Gastroesophageal sphincter (tissue), 4 donors: ENCODE measurements around the gene PPP2R3B. TPM values are rescaled to one million over a fixed set of nuclear protein-coding genes. Genes with fewer than 3 reads are reported as not detected.
A peak's percentile ranks its signal among the peaks of the same experiment; 100 is the strongest.

ENCODE experiments used
- ATAC-seq: fragments of 150-250 bp; one replicate; pipeline ENCODE4 v1.9.1; 2016; ENCODE audit warnings: mild to moderate bottlenecking, moderate library complexity
- H3K27ac ChIP-seq, 4 donors: fragments of 200-600 bp; sonication (generic) in 3 of 4; 1 replicate in 3 of 4; 2 replicates in 1 of 4; pipeline ENCODE4 v1.5.1; 2016 to 2019
- H3K27me3 ChIP-seq: fragments of 200-600 bp; sonication (generic); one replicate; pipeline ENCODE4 v1.5.1; 2019
- H3K36me3 ChIP-seq, 2 donors: fragments of 200-600 bp; sonication (generic); one replicate each; pipeline ENCODE4 v1.5.1; 2019; ENCODE audit warnings: control low read depth in 1 of 2
- H3K4me1 ChIP-seq, 3 donors: fragments of 200-600 bp; sonication (generic); 1 replicate in 2 of 3; 2 replicates in 1 of 3; pipeline ENCODE4 v1.5.1; 2016 to 2019; ENCODE audit warnings: control low read depth in 2 of 3
- H3K4me3 ChIP-seq, 2 donors: fragments of 200-600 bp; sonication (generic); one replicate each; pipeline ENCODE4 v1.5.1; 2019; ENCODE audit warnings: mild to moderate bottlenecking in 1 of 2, moderate library complexity in 1 of 2
- H3K9me3 ChIP-seq, 3 donors: fragments of 200-600 bp; sonication (generic); one replicate each; pipeline ENCODE4 v1.5.1; 2017 to 2019; ENCODE audit warnings: control low read depth in 2 of 3
- EP300 ChIP-seq: sonication (generic); formaldehyde crosslinking; IDR thresholded peaks from one replicate; pipeline ENCODE4 v1.6.1; 2017; ENCODE audit warnings: antibody characterized with exemption, mild to moderate bottlenecking
- POLR2A ChIP-seq, 2 donors: fragments of 450-650 bp; IDR thresholded peaks; one replicate each; pipeline ENCODE4 v1.6.1; 2017; ENCODE audit warnings: antibody characterized with exemption in 2 of 2, mild to moderate bottlenecking in 2 of 2, moderate library complexity in 1 of 2
- POLR2AphosphoS5 ChIP-seq: sonication (generic); formaldehyde crosslinking; IDR thresholded peaks from one replicate; pipeline ENCODE4 v1.6.1; 2017; ENCODE audit warnings: antibody characterized with exemption
- WGBS, 2 donors: methylation state at CpG; one replicate each; pipeline ENCODE4 v1.1.5; 2018; ENCODE audit warnings: low coverage in 1 of 2; 5-methylcytosine and 5-hydroxymethylcytosine counted together
- total RNA-seq, 4 donors: library from RNA; depleted of rRNA; stranded (reverse); fragments of >200 nt; gene quantifications; one replicate each; pipeline ENCODE4 v1.1.0, GENCODE V29; 2016
- TF ChIP-seq, protein P1 (sequence below), 4 experiments: fragments of 200-600 bp in 2 of 4; fragments of 450-650 bp in 2 of 4; sonication (generic) in 1 of 4; IDR thresholded peaks; one replicate each; pipeline ENCODE4 v1.5.1; 2017 to 2019; ENCODE audit warnings: antibody characterized with exemption in 4 of 4, mild to moderate bottlenecking in 2 of 4, moderate library complexity in 2 of 4

The PPP2R3B gene
- total RNA-seq, 4 donors from 2014 or later = 3.8 to 6.5 (median 5.1) TPM

DNA sequence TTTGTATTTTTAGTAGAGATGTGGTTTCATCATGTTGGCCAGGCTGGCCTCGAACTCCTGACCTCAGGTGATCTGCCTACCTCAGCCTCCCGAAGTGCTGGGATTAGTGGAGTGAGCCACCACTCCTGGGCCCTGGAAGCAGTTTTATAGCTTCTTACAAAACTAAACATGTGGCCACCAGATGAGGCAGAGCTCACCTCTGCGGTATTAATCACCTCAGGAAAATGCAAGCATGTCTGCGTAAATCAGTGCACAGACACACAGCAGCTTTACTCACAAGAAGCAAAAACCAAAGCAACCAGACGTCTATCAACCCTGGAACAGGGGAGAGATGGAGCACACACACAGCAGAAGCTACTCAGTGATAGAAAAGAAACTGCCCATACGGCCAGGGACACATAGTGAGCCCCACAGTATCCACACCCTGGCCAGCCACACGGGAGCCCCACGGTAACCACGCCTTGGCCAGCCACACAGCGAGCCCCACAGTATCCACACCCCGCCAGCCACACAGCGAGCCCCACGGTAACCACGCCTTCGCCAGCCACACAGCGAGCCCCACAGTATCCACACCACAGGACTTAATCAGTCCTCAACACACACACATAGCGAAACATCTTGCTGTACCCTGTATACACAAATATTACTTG is 30.2 kb downstream of the PPP2R3B start:
- no peaks in the 10 kb centered on the region for H3K4me1 ChIP-seq
- no peaks in the 10 kb centered on the region for H3K27me3 ChIP-seq
- no peak for ATAC-seq
- TF ChIP-seq POLR2A (IDR thresholded peaks at IDR 0.05) (no peak), POLR2AphosphoS5 (no peak), EP300 (no peak)
- TF ChIP-seq, protein P1, sequence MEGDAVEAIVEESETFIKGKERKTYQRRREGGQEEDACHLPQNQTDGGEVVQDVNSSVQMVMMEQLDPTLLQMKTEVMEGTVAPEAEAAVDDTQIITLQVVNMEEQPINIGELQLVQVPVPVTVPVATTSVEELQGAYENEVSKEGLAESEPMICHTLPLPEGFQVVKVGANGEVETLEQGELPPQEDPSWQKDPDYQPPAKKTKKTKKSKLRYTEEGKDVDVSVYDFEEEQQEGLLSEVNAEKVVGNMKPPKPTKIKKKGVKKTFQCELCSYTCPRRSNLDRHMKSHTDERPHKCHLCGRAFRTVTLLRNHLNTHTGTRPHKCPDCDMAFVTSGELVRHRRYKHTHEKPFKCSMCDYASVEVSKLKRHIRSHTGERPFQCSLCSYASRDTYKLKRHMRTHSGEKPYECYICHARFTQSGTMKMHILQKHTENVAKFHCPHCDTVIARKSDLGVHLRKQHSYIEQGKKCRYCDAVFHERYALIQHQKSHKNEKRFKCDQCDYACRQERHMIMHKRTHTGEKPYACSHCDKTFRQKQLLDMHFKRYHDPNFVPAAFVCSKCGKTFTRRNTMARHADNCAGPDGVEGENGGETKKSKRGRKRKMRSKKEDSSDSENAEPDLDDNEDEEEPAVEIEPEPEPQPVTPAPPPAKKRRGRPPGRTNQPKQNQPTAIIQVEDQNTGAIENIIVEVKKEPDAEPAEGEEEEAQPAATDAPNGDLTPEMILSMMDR (IDR thresholded peaks at IDR 0.05) = no peak
- 60 to 94% methylated on average over 1 to 10 of the region's 17 CpGs for WGBS, 2 donors
- H3K4me3 ChIP-seq = no peak overlapping the region
- H3K36me3 ChIP-seq = peaks cover 0 to 48% of the 10 kb centered on the region in 2 donors
- H3K9me3 ChIP-seq = peaks cover 0 to 30% (median 0%) of the 10 kb centered on the region in 3 donors
- no peak overlapping the region for H3K27ac ChIP-seq

DNA sequence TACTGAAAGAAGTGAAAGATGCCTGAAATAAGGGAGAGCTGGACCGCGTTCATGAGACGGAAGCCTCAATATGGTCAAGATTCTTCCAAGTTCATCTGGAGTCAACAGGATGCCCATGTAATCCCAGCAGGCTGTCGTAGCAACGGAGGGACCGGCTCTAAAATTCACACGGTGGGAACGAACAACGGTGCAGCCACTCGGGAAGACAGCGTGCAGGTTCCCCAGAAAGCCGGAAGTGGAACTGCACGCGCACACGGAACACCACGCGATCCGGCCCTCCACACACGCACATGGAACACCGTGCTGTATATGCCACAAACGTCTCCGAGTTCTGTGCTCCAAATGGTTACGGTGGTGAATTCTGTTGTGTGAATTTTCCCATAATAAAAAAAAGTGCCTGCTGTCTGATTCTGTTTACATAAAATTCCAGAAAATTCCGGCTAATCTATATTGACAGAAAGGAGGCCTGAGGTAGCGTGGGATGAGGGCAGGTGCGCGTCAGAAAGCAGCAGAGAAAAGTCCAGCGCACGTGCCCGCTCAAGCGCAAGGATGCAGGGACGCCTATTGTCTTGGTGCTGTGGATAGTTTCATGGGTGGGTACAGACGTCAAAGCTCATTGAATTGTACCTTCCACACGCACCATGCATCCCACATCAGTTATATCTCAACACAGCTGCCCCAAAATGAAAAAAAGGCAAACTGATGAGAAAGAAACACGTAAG is 31.2 kb downstream of the PPP2R3B start:
- H3K4me1 ChIP-seq = no peaks in the 10 kb centered on the region
- TF ChIP-seq POLR2AphosphoS5 (no peak), EP300 (no peak), POLR2A (IDR thresholded peaks at IDR 0.05) (no peak)
- TF ChIP-seq, protein P1 (IDR thresholded peaks at IDR 0.05) = no peak
- peaks cover 0 to 40% of the 10 kb centered on the region in 2 donors for H3K36me3 ChIP-seq
- 91 to 93% methylated on average over 28 to 31 of the region's 35 CpGs for WGBS, 2 donors
- no peak for ATAC-seq
- peaks cover 0 to 20% (median 0%) of the 10 kb centered on the region in 3 donors for H3K9me3 ChIP-seq
- H3K4me3 ChIP-seq = no peak overlapping the region
- no peaks in the 10 kb centered on the region for H3K27me3 ChIP-seq
- no peak overlapping the region for H3K27ac ChIP-seq

DNA sequence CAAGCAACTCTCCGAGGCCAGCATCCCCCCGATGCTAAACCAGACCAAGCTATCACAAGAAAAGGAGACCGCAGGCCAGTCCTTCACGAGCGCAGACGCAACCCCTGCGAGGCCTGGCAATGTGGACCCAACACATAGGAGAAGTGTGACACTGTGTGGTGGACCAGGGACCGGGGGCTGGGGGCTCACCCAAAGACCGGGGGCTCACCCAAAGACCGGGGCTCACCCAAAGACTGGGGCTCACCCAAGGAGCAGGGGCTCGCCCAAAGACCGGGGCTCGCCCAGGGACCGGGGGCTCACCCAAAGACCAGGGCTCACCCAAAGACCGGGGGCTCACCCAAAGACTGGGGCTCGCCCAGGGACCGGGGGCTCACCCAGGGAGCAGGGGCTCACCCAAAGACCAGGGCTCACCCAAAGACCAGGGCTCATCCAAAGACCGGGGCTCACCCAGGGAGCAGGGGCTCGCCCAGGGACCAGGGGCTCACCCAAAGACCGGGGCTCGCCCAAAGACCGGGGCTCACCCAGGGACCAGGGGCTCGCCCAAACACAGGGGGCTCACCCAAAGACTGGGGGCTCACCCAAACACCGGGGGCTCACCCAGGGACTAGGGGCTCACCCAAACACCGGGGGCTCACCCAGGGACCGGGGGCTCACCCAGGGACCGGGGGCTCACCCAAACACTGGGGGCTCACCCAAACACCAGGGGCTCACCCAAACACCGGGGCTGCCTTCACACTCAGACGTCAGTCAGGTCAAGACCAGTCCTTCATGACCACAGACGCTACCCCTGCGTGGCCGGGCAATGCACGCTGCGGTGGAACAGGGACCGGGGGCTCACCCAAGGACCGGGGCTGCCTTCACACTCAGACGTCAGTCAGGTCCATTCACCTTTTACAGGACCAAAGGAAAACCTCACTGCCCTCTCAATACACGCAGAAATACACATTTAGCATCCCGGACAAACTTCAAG is 32.9 kb downstream of the PPP2R3B start:
- H3K4me3 ChIP-seq = no peak overlapping the region
- WGBS, 2 donors = 81% methylated on average over 10 of the region's 39 CpGs; no CpG with 5 or more reads in 1 of the 2 donors
- H3K27me3 ChIP-seq = no peaks in the 10 kb centered on the region
- H3K36me3 ChIP-seq = peaks cover 0 to 28% of the 10 kb centered on the region in 2 donors
- H3K4me1 ChIP-seq = no peaks in the 10 kb centered on the region
- TF ChIP-seq, protein P1 (IDR thresholded peaks at IDR 0.05) = no peak
- TF ChIP-seq POLR2A (IDR thresholded peaks at IDR 0.05) (no peak), POLR2AphosphoS5 (no peak), EP300 (no peak)
- H3K9me3 ChIP-seq = peaks cover 0 to 4% (median 0%) of the 10 kb centered on the region in 3 donors
- no peak overlapping the region for H3K27ac ChIP-seq
- peak; percentile 10 for ATAC-seq

DNA sequence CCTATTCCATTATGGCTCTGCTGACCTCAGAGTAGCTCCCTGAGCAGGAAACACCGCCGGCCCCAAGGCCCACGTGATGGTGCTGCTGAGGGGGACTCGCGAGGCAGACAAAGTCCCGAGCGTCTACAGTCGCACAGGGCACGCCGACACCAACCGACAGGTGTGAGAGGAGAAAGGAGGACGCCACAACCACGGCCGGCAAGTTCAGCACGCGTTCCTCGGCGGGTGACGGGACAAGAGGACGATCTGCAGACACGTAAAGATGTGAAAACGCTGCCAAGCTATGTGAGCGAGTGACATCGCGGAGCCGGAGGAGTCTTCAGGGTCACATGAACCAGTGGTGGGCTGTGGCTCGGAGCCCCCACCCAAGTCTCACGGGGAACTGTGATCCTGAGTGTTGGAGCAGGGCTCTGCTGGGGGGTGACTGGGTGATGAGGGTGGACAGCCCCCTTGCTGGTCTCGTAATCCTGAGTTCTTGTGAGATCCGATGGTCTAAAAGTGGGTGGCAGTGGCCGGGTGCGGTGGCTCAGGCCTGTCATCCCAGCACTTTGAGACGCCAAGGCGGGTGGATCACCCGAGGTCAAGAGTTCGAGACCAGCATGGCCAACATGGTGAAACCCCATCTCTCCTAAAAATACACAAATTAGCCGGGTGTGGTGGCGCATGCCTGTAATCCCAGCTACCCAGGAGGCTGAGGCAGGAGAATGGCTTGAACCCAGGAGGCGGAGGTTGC is 34.0 kb downstream of the PPP2R3B start:
- ATAC-seq = no peak
- 90 to 97% methylated on average over 7 to 11 of the region's 39 CpGs for WGBS, 2 donors
- Histone ChIP-seq H3K4me1 (no peaks in the 10 kb centered on the region), H3K27me3 (no peaks in the 10 kb centered on the region), H3K36me3 (peaks cover 0 to 21% of the 10 kb centered on the region in 2 donors), H3K4me3 (no peak overlapping the region), H3K27ac (no peak overlapping the region), H3K9me3 (no peaks in the 10 kb centered on the region)
- TF ChIP-seq POLR2A (IDR thresholded peaks at IDR 0.05) (no peak), EP300 (no peak), POLR2AphosphoS5 (no peak)
- TF ChIP-seq, protein P1 (IDR thresholded peaks at IDR 0.05) = no peak
